Calu3 (cell line): ENCODE measurements around the gene ZNF268. TPM values are rescaled to one million over a fixed set of nuclear protein-coding genes. Genes with fewer than 3 reads are reported as not detected.
A peak's percentile ranks its signal among the peaks of the same experiment; 100 is the strongest.

Experiments used
- BruUV-seq: library from RNA; stranded (reverse); fragments of 400-500 nt; replicated peaks from 2 replicates; lab custom pipeline; 2021; lab: Mats Ljungman, UMichigan
- CTCF ChIA-PET: fragments of 300-600 bp; sonication (Branson Sonifier 250); formaldehyde crosslinking; loops from one replicate; lab custom pipeline; 2022; ENCODE audit warnings: antibody characterized with exemption; lab: Charles Lee
- DNase-seq: peaks from one replicate; pipeline ENCODE4 v3.0.0; 2022
- H3K27ac Mint-ChIP-seq: one replicate; pipeline ENCODE4 v1.8.0; 2022; ENCODE audit warnings: mixed read lengths; ENCODE audit not compliant: unreplicated experiment
- H3K27me3 Mint-ChIP-seq: one replicate; pipeline ENCODE4 v1.8.0; 2022; ENCODE audit warnings: mixed read lengths; ENCODE audit not compliant: unreplicated experiment
- H3K36me3 Mint-ChIP-seq: one replicate; pipeline ENCODE4 v1.8.0; 2022; ENCODE audit warnings: mild to moderate bottlenecking, moderate library complexity, mixed read lengths; ENCODE audit not compliant: insufficient read depth, unreplicated experiment
- H3K4me1 Mint-ChIP-seq: one replicate; pipeline ENCODE4 v1.8.0; 2022; ENCODE audit warnings: mild to moderate bottlenecking, low read depth, mixed read lengths; ENCODE audit not compliant: unreplicated experiment
- H3K4me3 Mint-ChIP-seq: one replicate; pipeline ENCODE4 v1.8.0; 2022; ENCODE audit warnings: mild to moderate bottlenecking, low read depth, moderate library complexity, mixed read lengths; ENCODE audit not compliant: unreplicated experiment
- H3K9me3 Mint-ChIP-seq: one replicate; pipeline ENCODE4 v1.8.0; 2022; ENCODE audit warnings: low read depth, mixed read lengths; ENCODE audit not compliant: unreplicated experiment
- intact Hi-C: fragments of 100-400 bp; cut with micrococcal nuclease; formaldehyde crosslinking; loops from one replicate; pipeline ENCODE4 v1.10.0; 2022; ENCODE audit not compliant: unreplicated experiment
- total RNA-seq: library from RNA; stranded (reverse); gene quantifications from 2 replicates; pipeline ENCODE4 v1.2.3, GENCODE V29; 2022
- TF ChIP-seq, protein P1 (sequence below): fragments of 200-600 bp; IDR thresholded peaks from one replicate; pipeline ENCODE4 v1.8.0; 2022; ENCODE audit warnings: antibody characterized with exemption; ENCODE audit not compliant: unreplicated experiment

The ZNF268 gene
- total RNA-seq, 1 experiment from 2014 or later, result 31.6 TPM

DNA sequence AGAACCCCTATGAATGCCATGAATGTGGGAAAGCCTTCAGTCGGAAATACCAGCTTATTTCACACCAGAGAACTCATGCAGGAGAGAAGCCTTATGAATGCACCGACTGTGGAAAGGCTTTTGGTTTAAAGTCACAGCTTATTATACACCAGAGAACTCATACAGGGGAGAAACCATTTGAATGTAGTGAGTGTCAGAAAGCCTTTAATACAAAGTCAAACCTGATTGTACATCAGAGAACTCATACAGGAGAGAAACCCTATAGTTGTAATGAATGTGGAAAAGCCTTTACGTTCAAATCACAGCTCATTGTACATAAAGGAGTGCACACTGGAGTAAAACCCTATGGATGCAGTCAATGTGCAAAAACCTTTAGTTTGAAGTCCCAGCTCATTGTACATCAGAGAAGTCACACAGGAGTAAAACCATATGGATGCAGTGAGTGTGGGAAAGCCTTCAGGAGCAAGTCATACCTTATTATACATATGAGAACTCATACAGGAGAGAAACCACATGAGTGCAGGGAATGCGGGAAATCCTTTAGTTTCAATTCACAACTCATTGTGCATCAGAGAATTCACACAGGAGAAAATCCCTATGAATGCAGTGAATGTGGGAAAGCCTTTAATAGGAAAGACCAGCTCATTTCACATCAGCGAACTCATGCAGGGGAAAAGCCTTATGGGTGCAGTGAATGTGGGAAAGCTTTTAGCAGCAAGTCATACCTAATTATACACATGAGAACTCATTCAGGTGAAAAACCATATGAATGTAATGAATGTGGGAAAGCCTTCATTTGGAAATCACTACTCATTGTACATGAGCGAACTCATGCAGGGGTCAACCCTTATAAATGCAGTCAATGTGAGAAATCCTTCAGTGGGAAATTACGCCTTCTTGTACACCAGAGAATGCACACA, 22.3 kb downstream of the ZNF268 start:
- no peaks in the 10 kb centered on the region for H3K27me3 Mint-ChIP-seq
- H3K36me3 Mint-ChIP-seq, result peaks cover 46% of the 10 kb centered on the region
- TF ChIP-seq, protein P1, sequence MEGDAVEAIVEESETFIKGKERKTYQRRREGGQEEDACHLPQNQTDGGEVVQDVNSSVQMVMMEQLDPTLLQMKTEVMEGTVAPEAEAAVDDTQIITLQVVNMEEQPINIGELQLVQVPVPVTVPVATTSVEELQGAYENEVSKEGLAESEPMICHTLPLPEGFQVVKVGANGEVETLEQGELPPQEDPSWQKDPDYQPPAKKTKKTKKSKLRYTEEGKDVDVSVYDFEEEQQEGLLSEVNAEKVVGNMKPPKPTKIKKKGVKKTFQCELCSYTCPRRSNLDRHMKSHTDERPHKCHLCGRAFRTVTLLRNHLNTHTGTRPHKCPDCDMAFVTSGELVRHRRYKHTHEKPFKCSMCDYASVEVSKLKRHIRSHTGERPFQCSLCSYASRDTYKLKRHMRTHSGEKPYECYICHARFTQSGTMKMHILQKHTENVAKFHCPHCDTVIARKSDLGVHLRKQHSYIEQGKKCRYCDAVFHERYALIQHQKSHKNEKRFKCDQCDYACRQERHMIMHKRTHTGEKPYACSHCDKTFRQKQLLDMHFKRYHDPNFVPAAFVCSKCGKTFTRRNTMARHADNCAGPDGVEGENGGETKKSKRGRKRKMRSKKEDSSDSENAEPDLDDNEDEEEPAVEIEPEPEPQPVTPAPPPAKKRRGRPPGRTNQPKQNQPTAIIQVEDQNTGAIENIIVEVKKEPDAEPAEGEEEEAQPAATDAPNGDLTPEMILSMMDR, result no peak
- intact Hi-C loops, result no loop called here
- H3K9me3 Mint-ChIP-seq, result peaks cover 26% of the 10 kb centered on the region
- no peaks in the 10 kb centered on the region for H3K4me1 Mint-ChIP-seq
- TSS peak; percentile 4 for BruUV-seq
- peak overlapping the region; percentile 77 for H3K27ac Mint-ChIP-seq
- no peak for DNase-seq
- no peak overlapping the region for H3K4me3 Mint-ChIP-seq
- CTCF ChIA-PET, result no interaction called here

DNA sequence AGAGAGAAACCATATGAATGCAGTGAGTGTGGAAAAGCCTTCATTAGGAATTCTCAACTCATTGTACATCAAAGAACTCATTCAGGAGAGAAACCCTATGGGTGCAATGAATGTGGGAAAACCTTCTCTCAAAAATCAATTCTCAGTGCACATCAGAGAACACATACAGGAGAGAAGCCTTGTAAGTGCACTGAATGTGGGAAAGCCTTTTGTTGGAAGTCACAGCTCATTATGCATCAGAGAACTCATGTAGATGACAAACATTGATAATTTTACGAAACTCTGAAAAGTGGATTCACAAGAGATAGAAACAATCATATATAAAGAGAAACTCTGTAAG, 22.9 kb downstream of the ZNF268 start:
- BruUV-seq, result no TSS peak
- no peaks in the 10 kb centered on the region for H3K27me3 Mint-ChIP-seq
- intact Hi-C loops, result no loop called here

DNA sequence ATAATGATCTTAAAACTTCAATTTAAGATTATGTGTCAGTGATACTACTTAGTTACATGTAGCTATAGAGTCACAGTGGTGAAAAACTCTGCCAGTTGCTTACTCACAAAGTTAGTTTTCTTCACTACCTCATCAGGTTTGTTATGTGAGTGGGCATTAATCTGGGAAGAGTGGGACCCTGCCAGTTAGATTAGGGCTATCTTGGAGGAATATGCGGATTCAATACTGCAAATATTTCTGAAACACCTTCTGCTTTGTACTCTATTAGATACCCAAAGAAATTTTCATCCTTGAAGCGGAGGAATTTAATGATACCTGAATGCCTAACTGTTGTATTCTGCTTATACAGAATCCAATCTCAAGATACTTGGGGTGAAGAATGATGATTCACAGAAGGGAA, 25.1 kb downstream of the ZNF268 start:
- Mint-ChIP-seq H3K36me3 (peaks cover 31% of the 10 kb centered on the region), H3K9me3 (peaks cover 15% of the 10 kb centered on the region), H3K4me1 (no peaks in the 10 kb centered on the region), H3K27ac (no peak overlapping the region), H3K4me3 (no peak overlapping the region), H3K27me3 (no peaks in the 10 kb centered on the region)
- TF ChIP-seq, protein P1, result no peak
- CTCF ChIA-PET, result no interaction called here
- DNase-seq, result no peak
- intact Hi-C loops, result no loop called here
- no TSS peak for BruUV-seq

More for the DNA sequence above, 22.9 kb downstream of the ZNF268 start:
- TF ChIP-seq, protein P1, result no peak
- CTCF ChIA-PET, result no interaction called here
- Mint-ChIP-seq H3K36me3 (peaks cover 46% of the 10 kb centered on the region), H3K9me3 (peaks cover 27% of the 10 kb centered on the region), H3K27ac (peak overlapping the region; percentile 47), H3K4me3 (no peak overlapping the region), H3K4me1 (no peaks in the 10 kb centered on the region)
- DNase-seq, result no peak

DNA sequence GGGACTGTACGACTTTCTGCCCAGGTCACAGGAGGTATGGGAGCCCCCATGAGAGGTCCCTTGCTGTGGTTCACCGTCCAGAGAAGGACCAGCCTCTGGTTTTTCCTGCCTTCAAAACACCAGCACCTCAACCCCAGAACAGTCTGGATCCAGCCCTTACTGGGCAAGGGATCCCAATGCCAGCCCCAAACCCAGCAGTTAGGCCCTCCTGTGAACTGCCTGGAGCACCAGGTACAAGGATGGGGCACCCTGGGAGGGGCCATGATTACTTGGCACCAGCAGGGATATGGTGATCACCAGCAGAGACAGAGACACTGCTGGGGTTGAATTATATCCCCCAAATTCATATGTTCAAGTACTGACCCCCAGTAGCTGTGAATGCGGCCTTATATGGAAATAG, 34.4 kb downstream of the ZNF268 start:
- BruUV-seq, result no TSS peak
- H3K27ac Mint-ChIP-seq, result no peak overlapping the region
- no peak for DNase-seq
- TF ChIP-seq, protein P1, result no peak
- CTCF ChIA-PET, result no interaction called here
- no peaks in the 10 kb centered on the region for H3K27me3 Mint-ChIP-seq
- intact Hi-C loops, result no loop called here
- H3K9me3 Mint-ChIP-seq, result peaks cover 25% of the 10 kb centered on the region
- no peaks in the 10 kb centered on the region for H3K4me1 Mint-ChIP-seq
- no peaks in the 10 kb centered on the region for H3K36me3 Mint-ChIP-seq
- no peak overlapping the region for H3K4me3 Mint-ChIP-seq
